HG02884 (cell line): ENCODE measurements around the gene A3GALT2.
A peak's percentile ranks its signal among the peaks of the same experiment; 100 is the strongest.

ENCODE experiments used
- ATAC-seq: cut with Tn5 transposase; IDR thresholded peaks from one replicate; pipeline ENCODE4 v1.9.1; 2021; ENCODE audit warnings: mild to moderate bottlenecking, moderate library complexity; ENCODE audit not compliant: unreplicated experiment

Gene A3GALT2

GRCh38 chr1:33320619-33321165 lies at the start of gene A3GALT2:
Gene A3GALT2, minus strand, starts transcription at chr1:33321098. Its CDS starts 0 bp downstream, at chr1:33321098.
- ATAC-seq = no peak

- no peak for ATAC-seq
These were observed 49.4 kb upstream of the A3GALT2 start for GRCh38 chr1:33370301-33370700.

DNA sequence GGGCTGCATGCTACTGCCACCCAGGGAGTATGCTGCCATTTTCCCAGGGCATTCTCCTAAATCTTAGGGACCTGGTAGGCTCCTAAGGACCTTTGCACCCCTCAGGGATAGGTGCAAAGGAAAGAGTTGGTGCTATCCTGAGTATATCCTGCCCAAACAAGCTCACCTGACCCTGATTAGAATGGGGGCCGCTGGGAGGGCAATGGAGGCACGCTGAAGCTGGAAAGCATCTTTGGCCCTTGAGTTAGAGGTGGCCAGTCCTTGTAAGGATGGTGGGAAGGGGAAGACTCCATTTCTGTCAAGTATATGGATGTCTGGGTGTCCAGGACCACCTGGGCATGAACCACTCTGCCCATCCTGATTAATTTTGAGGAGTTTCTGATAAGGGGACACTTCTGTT lies 48.9 kb upstream of the A3GALT2 start:
- no peak for ATAC-seq

- no peak for ATAC-seq
These were observed 48.2 kb upstream of the A3GALT2 start for GRCh38 chr1:33369081-33369480.

DNA sequence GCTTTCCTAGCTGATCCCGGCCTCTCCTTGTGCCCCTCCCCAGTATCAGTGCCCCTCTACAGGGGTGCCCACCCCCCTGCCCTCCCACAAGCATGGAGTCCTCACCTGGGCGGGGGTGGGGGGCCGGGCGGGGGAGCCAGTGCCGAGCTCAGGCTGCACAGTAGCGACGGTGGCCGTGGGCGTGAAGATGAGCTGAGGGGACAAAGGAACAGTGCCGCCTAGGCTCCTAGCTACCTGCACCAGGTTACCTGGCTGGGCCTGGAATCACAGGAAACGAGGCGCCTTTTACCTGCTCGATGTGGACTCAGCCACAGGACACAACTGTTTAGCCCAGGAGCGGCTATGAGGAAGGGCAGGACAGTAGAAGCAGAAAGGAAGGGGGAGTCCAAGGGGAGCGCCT lies 47.5 kb upstream of the A3GALT2 start:
- ATAC-seq = no peak

DNA sequence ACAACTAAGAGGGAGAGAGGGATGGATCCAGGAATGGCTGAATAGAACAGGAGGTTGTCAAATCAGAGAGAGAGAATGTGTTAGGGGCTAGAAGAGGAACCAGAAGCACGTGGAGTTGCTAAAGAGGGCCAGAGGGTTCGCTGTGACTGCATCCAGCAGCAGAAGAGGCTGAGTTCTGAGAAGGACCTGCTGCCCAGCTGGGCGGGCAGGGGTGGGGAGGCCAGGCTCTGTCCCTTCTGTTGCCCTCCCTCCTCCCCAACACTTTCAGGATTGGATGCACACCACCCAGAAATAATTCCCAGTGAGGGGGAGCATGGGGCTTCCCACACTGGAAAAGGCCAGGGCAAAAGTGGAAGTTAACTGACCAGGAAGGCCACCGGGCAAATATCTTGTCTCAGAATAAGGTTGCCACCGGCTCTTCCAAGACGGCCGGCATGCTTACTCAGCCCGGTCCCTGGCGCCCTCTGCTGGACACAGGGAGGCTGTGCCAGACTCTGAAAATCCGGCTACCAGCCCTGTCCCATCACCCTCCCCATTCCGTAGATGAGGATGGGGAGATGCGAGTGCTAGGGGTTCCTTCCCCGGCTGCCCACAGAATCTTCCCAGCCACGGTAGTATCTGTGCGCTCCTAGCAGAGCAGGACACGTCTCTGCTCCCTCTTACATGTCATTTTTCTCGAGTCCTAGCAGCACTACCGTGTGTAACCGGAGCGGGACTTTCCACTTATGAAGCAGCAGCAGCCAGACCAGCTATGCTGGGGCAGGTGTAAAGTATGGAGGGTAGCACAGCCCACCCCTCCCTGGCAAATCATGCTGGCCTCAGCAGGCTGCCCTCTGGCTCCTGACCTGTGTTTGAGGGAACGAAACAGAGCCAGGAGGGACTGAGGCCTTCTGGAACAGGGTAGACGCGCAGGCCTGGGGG lies 46.8 kb upstream of the A3GALT2 start:
- ATAC-seq = peak; percentile 50

GRCh38 chr1:33366762-33367484 lies 46.0 kb upstream of the A3GALT2 start:
- no peak for ATAC-seq

DNA sequence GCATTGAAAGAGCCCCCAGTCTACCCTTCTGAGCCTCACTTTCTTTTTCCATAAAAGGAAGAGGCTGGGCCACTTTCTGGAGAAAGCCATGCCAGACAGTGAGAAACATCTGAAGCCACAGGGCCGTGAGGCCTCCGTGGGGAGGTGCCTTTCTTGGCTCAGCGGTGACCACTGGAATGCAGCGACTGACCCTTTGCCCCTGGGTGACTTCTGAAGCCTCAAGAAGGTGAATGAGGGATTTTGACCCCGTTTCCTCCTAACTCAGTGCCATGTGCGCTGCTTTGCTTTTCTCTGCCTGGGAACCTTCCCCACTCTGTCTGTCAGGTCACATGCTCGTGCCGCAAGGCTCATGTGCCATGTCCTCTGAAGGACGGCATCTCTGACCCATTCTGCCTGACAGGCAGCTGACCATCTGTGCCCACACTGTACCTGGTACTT lies 44.7 kb upstream of the A3GALT2 start:
- no peak for ATAC-seq

GRCh38 chr1:33364565-33364918 lies 43.6 kb upstream of the A3GALT2 start:
- no peak for ATAC-seq

DNA sequence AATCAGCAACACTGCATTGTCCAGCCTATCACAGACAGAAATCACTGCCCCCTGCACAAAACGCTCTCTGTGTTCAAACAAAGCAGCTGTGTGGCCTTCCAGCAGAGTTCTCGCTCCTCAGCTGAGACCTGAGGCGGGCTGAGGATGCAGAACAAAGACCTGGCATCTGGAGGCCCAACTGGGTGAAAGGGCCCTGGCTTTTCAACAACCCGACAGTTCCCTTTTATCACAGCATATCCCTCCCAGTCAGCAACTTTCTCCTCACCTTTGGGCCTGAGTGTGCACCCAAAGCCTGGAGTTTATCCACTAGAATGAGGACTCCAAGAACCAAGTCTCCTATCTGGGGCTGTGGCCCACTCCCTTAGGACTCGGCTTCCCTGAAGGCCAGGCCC lies 42.6 kb upstream of the A3GALT2 start:
- no peak for ATAC-seq

DNA sequence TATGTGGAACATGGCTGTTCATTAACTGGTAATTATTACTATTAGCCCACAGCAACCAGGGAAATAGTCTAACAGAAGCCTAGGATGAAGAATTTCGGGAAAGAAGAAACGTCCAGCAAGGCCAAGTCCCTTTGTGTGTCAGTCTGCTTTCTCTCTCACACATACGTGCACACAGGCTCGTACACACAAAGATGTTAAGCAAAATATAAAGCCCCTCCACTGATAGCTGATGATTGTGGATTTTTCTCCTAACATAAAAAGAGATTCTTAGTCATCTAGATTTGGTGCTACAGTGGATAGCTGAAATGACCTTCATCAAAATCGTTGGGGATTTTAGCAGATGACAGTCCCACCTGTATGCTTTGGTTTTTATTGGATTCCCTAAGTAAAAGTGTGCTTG lies 42.1 kb upstream of the A3GALT2 start:
- no peak for ATAC-seq

- ATAC-seq = no peak
These were observed 40.8 kb upstream of the A3GALT2 start for GRCh38 chr1:33361532-33362235.

- ATAC-seq = no peak
These were observed 39.5 kb upstream of the A3GALT2 start for GRCh38 chr1:33360367-33360766.

DNA sequence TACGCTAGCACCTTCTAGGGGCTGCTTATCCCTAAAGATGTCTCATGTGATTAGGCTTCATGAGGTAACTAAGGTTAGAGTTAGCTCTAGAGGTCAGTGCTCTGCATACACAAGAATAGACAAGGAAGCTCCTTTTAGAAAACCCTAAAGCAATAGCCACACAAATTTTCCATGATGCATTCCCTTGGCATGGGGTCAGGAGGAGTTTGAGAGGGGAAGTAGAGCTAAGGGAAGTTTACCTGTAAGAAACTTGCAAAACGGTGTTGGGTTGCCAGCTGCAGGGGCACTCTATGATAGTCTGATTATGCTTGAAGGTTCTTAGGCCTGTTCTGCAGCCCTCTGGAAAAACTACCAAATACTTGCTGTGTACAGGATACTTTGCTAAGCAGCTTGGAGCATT lies 39.0 kb upstream of the A3GALT2 start:
- ATAC-seq = no peak

- ATAC-seq = no peak
These were observed 38.1 kb upstream of the A3GALT2 start for GRCh38 chr1:33358795-33359503.

- no peak for ATAC-seq
These were observed 37.4 kb upstream of the A3GALT2 start for GRCh38 chr1:33358114-33358794.

DNA sequence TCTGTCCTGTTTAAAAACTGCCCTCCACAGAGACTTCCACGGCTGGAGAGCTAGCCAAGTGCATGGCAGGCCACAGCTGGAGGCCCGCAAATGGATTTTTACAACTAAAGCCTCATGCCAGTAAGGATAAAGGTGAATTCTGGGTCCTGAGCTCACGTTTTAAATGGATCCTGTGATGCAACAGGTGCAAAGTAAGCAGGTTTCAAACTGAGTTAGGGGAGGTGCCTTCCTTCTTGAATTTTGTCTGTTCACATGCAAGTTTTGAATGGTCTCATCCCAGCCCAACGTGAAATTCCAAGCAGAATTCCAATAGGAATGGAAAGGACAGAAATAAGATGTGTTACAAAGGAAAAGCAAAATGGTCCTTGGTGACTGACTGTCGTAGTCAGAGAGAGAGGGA lies 36.2 kb upstream of the A3GALT2 start:
- no peak for ATAC-seq

- ATAC-seq = no peak
These were observed 33.9 kb upstream of the A3GALT2 start for GRCh38 chr1:33354707-33355316.

GRCh38 chr1:33353531-33353930 lies 32.6 kb upstream of the A3GALT2 start:
- no peak for ATAC-seq

- no peak for ATAC-seq
These were observed 30.4 kb upstream of the A3GALT2 start for GRCh38 chr1:33351281-33351660.
